Measurements from ENCODE around the gene AGPAT4. TPM values are rescaled to one million over a fixed set of nuclear protein-coding genes. Genes with fewer than 3 reads are reported as not detected.

The AGPAT4 gene
- total and polyA plus RNA-seq, 2 donors (not counting 1 experiment from before 2014, with no cell fraction given) = 4.4 to 6.1 TPM

DNA sequence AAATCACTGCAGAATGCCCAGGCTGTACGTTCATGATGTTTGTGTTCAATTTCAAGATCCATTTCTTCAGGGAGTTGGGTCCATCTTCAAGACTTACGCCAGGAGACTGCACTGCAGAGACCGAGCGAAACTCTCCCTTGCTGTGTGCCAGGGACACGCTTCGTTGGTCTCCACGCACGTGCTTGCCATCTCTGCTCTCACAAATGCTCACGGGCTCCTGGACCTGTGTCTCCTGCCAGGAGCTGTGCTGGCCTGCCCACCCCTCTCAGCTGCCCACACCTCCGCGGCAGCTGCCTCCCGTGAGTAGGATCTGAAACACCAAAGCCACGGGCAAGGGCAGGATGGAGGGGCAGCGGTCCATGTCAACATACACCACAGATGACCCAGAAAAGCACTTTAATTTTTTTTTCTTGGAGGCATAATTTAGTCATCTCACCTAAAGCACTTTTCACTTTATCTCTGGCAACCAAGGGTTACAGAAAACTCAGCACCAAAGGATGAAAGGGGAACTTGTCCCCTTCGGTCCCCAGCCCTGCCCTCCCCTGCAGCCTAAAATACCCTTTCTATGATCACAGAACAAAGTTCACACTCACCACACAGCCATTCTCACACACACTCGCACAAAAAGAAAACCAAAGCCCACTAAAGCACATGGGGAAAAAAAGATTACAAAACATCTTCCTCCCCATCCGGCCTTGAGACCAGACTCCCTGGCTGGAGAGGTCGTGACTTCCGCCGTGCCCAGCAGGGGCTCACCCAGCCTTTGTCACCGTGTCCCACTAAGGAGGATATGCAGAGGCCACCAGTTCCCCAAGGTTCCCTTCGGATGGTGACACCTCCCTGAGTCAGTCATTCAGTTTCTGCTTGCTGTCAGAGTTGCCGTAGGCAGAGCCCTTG is 137.9 kb downstream of the AGPAT4 start:
- H3K27ac Mint-ChIP-seq = no peak overlapping the region
- Histone ChIP-seq H3K9me3 (ENCODE audit: control extremely low read depth in 1 of 3, control insufficient read depth in 2 of 3, insufficient read depth in 1 of 3, low read length in 2 of 3) (no peaks in the 10 kb centered on the region), H2AFZ (ENCODE audit: insufficient read depth, low read depth, low read length, poor library complexity, severe bottlenecking) (no peak overlapping the region), H3K4me2 (replicated peaks; ENCODE audit: low read depth, low read length, poor library complexity, severe bottlenecking) (peak overlapping the region; percentile 42), H3K79me2 (ENCODE audit: control insufficient read depth, insufficient read depth, low read length) (no peaks in the 10 kb centered on the region), H3K4me3 (ENCODE audit: control extremely low read depth in 1 of 5, extremely low read depth in 1 of 5, insufficient read depth in 1 of 5, low read depth in 2 of 5, low read length in 4 of 5) (no peak overlapping the region), H3K4me1 (ENCODE audit: control insufficient read depth in 2 of 2, insufficient read depth in 2 of 2, low read length in 2 of 2) (peaks cover 7 to 16% of the 10 kb centered on the region in 2 donors), H3K36me3 (replicated peaks in 1 of 2; ENCODE audit: control extremely low read depth in 1 of 2, control insufficient read depth in 1 of 2, extremely low read depth in 1 of 2, insufficient read depth in 2 of 2, low read length in 1 of 2) (peaks cover 0 to 4% of the 10 kb centered on the region in 2 experiments), H4K20me1 (ENCODE audit: control insufficient read depth, insufficient read depth, low read length, poor library complexity, severe bottlenecking) (no peaks in the 10 kb centered on the region), H3K27ac (ENCODE audit: low read length in 2 of 2) (no peak overlapping the region), H3K27me3 (replicated peaks in 1 of 4; ENCODE audit: control extremely low read depth in 1 of 4, control insufficient read depth in 3 of 4, insufficient read depth in 4 of 4, low read length in 3 of 4) (no peaks in the 10 kb centered on the region), H3K9ac (ENCODE audit: low read length) (peak overlapping the region; percentile 12)
- TF ChIP-seq, protein P1, sequence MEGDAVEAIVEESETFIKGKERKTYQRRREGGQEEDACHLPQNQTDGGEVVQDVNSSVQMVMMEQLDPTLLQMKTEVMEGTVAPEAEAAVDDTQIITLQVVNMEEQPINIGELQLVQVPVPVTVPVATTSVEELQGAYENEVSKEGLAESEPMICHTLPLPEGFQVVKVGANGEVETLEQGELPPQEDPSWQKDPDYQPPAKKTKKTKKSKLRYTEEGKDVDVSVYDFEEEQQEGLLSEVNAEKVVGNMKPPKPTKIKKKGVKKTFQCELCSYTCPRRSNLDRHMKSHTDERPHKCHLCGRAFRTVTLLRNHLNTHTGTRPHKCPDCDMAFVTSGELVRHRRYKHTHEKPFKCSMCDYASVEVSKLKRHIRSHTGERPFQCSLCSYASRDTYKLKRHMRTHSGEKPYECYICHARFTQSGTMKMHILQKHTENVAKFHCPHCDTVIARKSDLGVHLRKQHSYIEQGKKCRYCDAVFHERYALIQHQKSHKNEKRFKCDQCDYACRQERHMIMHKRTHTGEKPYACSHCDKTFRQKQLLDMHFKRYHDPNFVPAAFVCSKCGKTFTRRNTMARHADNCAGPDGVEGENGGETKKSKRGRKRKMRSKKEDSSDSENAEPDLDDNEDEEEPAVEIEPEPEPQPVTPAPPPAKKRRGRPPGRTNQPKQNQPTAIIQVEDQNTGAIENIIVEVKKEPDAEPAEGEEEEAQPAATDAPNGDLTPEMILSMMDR (IDR thresholded peaks at IDR 0.05) = no peak
- TF ChIP-seq EZH2 (IDR thresholded peaks at IDR 0.05; ENCODE audit: borderline replicate concordance, insufficient read depth, low read depth, low read length, poor library complexity, severe bottlenecking) = no peak
- ATAC-seq (ENCODE audit: low read depth) (no peak), DNase-seq (peak; percentile 22)
- ChIA-PET POLR2A (no interaction called here), CTCF (no interaction called here)
- intact Hi-C loops (cut with micrococcal nuclease) = no loop called here
- 67% methylated on average over 23 of the region's 23 CpGs for WGBS (ENCODE audit: insufficient coverage)
- H3K4me3 Mint-ChIP-seq = peak overlapping the region; percentile 16
- H3K9me3 Mint-ChIP-seq (ENCODE audit: insufficient read depth) = no peaks in the 10 kb centered on the region
- no peaks in the 10 kb centered on the region for H3K27me3 Mint-ChIP-seq
- H3K4me1 Mint-ChIP-seq = peaks cover 9% of the 10 kb centered on the region

All from B cell (primary cell).